Osteoblast (primary cell): ENCODE data around the gene PPBP. TPM values are rescaled to one million over a fixed set of nuclear protein-coding genes. Genes with fewer than 3 reads are reported as not detected.

Source experiments
- DNase-seq: peaks from one replicate; pipeline ENCODE4 v3.0.0; 2011; ENCODE audit warnings: low spot score, mixed read lengths; ENCODE audit not compliant: insufficient read length; ENCODE audit errors: missing footprints
- H2AFZ ChIP-seq: 2 replicates; pipeline ENCODE4 v1.6.0; 2011; ENCODE audit warnings: mild to moderate bottlenecking, low read length
- H3K27ac ChIP-seq: 2 replicates; pipeline ENCODE4 v1.5.1; 2011; ENCODE audit warnings: mild to moderate bottlenecking, low read depth, low read length, moderate library complexity
- H3K27me3 ChIP-seq: 2 replicates; pipeline ENCODE4 v1.6.0; 2012; ENCODE audit warnings: mild to moderate bottlenecking, control low read depth, inconsistent platforms, low read length, moderate library complexity; ENCODE audit not compliant: insufficient read depth
- H3K36me3 ChIP-seq: 2 replicates; pipeline ENCODE4 v1.5.1; 2011; ENCODE audit warnings: mild to moderate bottlenecking, low read length, control low read depth, moderate library complexity; ENCODE audit not compliant: insufficient read depth
- H3K4me1 ChIP-seq: 2 replicates; pipeline ENCODE4 v1.5.1; 2011; ENCODE audit warnings: mild to moderate bottlenecking, low read length, control low read depth, moderate library complexity; ENCODE audit not compliant: insufficient read depth
- H3K4me2 ChIP-seq: 2 replicates; pipeline ENCODE4 v1.6.0; 2011; ENCODE audit warnings: mild to moderate bottlenecking, low read length; ENCODE audit not compliant: insufficient read depth
- H3K4me3 ChIP-seq: fragments of 200-600 bp; sonication (generic); 3 replicates; pipeline ENCODE4 v1.5.1; 2012; ENCODE audit warnings: mild to moderate bottlenecking, low read length, inconsistent platforms; ENCODE audit not compliant: insufficient read depth
- H3K79me2 ChIP-seq: 2 replicates; pipeline ENCODE4 v1.6.0; 2012; ENCODE audit warnings: mild to moderate bottlenecking, low read length, control low read depth, inconsistent platforms; ENCODE audit not compliant: insufficient read depth
- H3K9me3 ChIP-seq: 2 replicates; pipeline ENCODE4 v1.5.1; 2011; ENCODE audit warnings: low read depth, low read length, control low read depth
- H4K20me1 ChIP-seq: 2 replicates; pipeline ENCODE4 v1.6.0; 2012; ENCODE audit warnings: mild to moderate bottlenecking, low read length, control low read depth; ENCODE audit not compliant: insufficient read depth
- total RNA-seq: library from RNA; depleted of rRNA; stranded (reverse); fragments of >200 nt; gene quantifications from 2 replicates; pipeline ENCODE4 v1.2.3, GENCODE V29; 2012
- TF ChIP-seq, protein P1 (sequence below): IDR thresholded peaks from 2 replicates; pipeline ENCODE4 v1.5.1; 2011; ENCODE audit warnings: mild to moderate bottlenecking, low read depth, low read length, moderate library complexity; ENCODE audit errors: extremely low read depth

The PPBP gene
- total RNA-seq, 1 donor: 0.36 TPM

DNA sequence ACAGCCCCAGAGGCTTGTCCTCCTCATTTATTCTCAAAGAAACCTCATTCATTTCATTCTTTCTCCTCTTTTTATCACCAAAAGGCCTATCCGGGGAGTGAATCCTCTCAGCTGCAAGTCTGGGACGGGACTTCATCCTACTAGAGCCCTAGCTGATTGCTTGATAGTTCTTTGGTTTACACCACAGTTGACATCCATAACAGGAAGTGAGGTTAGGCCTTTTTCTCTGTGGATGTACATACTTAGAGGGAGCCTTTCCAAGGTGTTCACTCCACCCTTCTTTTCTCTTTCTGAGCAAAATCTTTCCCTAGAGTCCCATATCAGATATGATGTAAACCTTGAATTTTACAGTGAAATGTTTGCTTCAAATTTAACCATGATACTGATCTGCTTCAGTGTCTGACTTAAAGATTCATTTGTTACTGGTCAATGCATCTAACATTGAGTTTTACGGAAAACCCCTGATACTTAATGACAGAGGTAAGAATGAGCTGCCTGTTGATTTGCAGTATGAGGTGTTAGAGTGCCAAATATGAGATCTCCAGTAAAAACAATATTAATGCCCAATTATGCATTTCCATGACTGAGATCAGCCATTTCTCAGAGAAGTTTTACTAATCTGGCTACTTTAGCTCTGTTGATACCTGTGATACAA, 27.3 kb upstream of the PPBP start:
- no peaks in the 10 kb centered on the region for H3K79me2 ChIP-seq
- no peak overlapping the region for H3K4me2 ChIP-seq
- TF ChIP-seq, protein P1, sequence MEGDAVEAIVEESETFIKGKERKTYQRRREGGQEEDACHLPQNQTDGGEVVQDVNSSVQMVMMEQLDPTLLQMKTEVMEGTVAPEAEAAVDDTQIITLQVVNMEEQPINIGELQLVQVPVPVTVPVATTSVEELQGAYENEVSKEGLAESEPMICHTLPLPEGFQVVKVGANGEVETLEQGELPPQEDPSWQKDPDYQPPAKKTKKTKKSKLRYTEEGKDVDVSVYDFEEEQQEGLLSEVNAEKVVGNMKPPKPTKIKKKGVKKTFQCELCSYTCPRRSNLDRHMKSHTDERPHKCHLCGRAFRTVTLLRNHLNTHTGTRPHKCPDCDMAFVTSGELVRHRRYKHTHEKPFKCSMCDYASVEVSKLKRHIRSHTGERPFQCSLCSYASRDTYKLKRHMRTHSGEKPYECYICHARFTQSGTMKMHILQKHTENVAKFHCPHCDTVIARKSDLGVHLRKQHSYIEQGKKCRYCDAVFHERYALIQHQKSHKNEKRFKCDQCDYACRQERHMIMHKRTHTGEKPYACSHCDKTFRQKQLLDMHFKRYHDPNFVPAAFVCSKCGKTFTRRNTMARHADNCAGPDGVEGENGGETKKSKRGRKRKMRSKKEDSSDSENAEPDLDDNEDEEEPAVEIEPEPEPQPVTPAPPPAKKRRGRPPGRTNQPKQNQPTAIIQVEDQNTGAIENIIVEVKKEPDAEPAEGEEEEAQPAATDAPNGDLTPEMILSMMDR: no peak
- H3K27me3 ChIP-seq: no peaks in the 10 kb centered on the region
- H3K4me1 ChIP-seq: no peaks in the 10 kb centered on the region
- no peak overlapping the region for H3K4me3 ChIP-seq
- no peak overlapping the region for H3K27ac ChIP-seq
- H3K36me3 ChIP-seq: no peaks in the 10 kb centered on the region
- H3K9me3 ChIP-seq: no peaks in the 10 kb centered on the region
- H2AFZ ChIP-seq: no peak overlapping the region
- no peaks in the 10 kb centered on the region for H4K20me1 ChIP-seq
- DNase-seq: no peak

DNA sequence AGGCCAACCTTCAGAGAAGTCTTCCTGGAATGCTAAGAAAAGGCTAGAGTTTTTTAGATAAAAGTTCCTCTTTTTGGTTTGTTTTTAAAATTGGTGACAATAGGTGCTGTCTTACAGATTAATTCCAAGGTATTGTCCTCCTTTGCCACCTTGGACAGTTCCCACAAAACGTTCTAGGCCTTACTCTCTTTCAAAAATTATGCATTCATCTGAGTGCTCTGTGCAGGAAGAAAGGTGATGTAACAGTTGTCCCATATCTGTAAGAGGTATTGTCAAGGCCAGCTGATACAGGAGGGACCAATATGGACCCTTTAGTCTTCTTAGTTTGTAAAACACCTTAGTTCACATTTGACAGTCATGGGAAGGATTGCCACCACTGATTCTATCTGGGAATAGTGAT, 26.3 kb upstream of the PPBP start:
- Histone ChIP-seq H3K27me3 (no peaks in the 10 kb centered on the region), H4K20me1 (no peaks in the 10 kb centered on the region)
- TF ChIP-seq, protein P1: no peak

DNA sequence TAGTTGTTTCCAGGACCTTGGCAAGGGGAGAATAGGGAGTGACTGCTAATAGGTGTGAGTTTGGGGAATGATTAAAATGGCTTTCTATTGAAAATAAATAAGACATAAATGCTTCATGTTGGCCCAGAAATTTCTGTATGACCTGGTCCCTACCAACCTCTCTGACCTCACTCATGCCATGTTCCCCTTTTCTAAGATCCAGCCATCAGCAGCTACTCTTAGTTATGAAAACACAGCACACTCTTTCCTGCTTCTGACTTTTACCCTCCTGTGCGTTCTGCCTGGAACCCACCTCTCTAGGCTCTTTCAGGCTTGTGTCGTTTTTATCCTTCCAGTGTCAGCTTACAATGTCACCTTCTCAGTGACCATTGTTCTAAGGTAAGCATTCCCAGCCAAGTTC, 25.3 kb upstream of the PPBP start:
- Histone ChIP-seq H3K27ac (no peak overlapping the region), H3K27me3 (no peaks in the 10 kb centered on the region), H2AFZ (no peak overlapping the region), H3K4me3 (no peak overlapping the region), H4K20me1 (no peaks in the 10 kb centered on the region), H3K9me3 (no peaks in the 10 kb centered on the region), H3K36me3 (no peaks in the 10 kb centered on the region), H3K79me2 (no peaks in the 10 kb centered on the region), H3K4me1 (no peaks in the 10 kb centered on the region), H3K4me2 (no peak overlapping the region)
- no peak for DNase-seq
- TF ChIP-seq, protein P1: no peak

More for the DNA sequence above, 26.3 kb upstream of the PPBP start:
- Histone ChIP-seq H3K36me3 (no peaks in the 10 kb centered on the region), H3K4me3 (no peak overlapping the region), H3K79me2 (no peaks in the 10 kb centered on the region), H3K4me2 (no peak overlapping the region), H2AFZ (no peak overlapping the region), H3K27ac (no peak overlapping the region), H3K9me3 (no peaks in the 10 kb centered on the region), H3K4me1 (no peaks in the 10 kb centered on the region)
- no peak for DNase-seq

DNA sequence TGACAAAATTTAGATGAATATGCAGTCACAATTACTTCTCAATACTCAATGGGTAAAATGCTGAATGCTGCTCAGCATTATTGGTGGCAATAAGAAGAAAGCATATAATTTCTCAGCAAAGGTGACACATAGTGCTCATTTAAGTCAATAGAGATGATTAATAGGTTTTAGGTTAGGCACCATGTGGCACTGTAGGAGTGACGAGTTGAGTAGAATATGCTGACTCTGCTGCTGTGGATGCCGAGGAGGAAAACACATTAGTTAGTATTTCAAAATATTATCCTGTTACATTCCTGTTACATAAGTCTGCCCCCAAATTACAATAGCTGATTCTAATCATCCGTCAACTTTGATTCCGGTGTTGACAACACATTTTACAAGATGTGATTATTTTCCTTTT, 24.1 kb upstream of the PPBP start:
- DNase-seq: no peak
- no peaks in the 10 kb centered on the region for H3K9me3 ChIP-seq
- no peaks in the 10 kb centered on the region for H3K27me3 ChIP-seq
- no peaks in the 10 kb centered on the region for H3K36me3 ChIP-seq
- H3K4me3 ChIP-seq: no peak overlapping the region
- no peak overlapping the region for H3K27ac ChIP-seq
- H3K4me2 ChIP-seq: no peak overlapping the region
- H4K20me1 ChIP-seq: no peaks in the 10 kb centered on the region
- no peaks in the 10 kb centered on the region for H3K4me1 ChIP-seq
- H2AFZ ChIP-seq: no peak overlapping the region
- H3K79me2 ChIP-seq: no peaks in the 10 kb centered on the region
- TF ChIP-seq, protein P1: no peak
